Measurements from ENCODE around the gene RALGPS1.

The RALGPS1 gene

GRCh38 chr9:127066060-127066850 lies 151.7 kb downstream of the RALGPS1 start:
- H3K4me3 ChIP-seq (ENCODE audit: low read depth in 1 of 2, low read length in 1 of 2), result no peak overlapping the region
- TF ChIP-seq CTCF (IDR thresholded peaks at IDR 0.05), result no peak
- no peaks in the 10 kb centered on the region for H3K27me3 ChIP-seq
- H3K9me3 ChIP-seq, result no peaks in the 10 kb centered on the region
- peaks cover 10% of the 10 kb centered on the region for H3K36me3 ChIP-seq
- H3K4me1 ChIP-seq (ENCODE audit: control insufficient read depth in 1 of 2, insufficient read depth in 1 of 2, low read depth in 1 of 2, low read length in 1 of 2), result peaks cover 0 to under 1% of the 10 kb centered on the region in 2 experiments
- no peak overlapping the region for H3K27ac ChIP-seq

GRCh38 chr9:127066851-127067136 lies 152.2 kb downstream of the RALGPS1 start:
- Histone ChIP-seq H3K4me3 (ENCODE audit: low read depth in 1 of 2, low read length in 1 of 2) (no peak overlapping the region), H3K36me3 (peaks cover 10% of the 10 kb centered on the region), H3K27ac (no peak overlapping the region), H3K9me3 (no peaks in the 10 kb centered on the region), H3K4me1 (ENCODE audit: control insufficient read depth in 1 of 2, insufficient read depth in 1 of 2, low read depth in 1 of 2, low read length in 1 of 2) (no peaks in the 10 kb centered on the region), H3K27me3 (no peaks in the 10 kb centered on the region)
- no peak for TF ChIP-seq CTCF (IDR thresholded peaks at IDR 0.05)

GRCh38 chr9:127067603-127068220 lies 153.1 kb downstream of the RALGPS1 start:
- no peaks in the 10 kb centered on the region for H3K9me3 ChIP-seq
- TF ChIP-seq CTCF (IDR thresholded peaks at IDR 0.05), result no peak
- H3K36me3 ChIP-seq, result peaks cover 10% of the 10 kb centered on the region
- no peaks in the 10 kb centered on the region for H3K27me3 ChIP-seq
- H3K4me1 ChIP-seq (ENCODE audit: control insufficient read depth in 1 of 2, insufficient read depth in 1 of 2, low read depth in 1 of 2, low read length in 1 of 2), result no peaks in the 10 kb centered on the region
- no peak overlapping the region for H3K27ac ChIP-seq
- no peak overlapping the region for H3K4me3 ChIP-seq (ENCODE audit: low read depth in 1 of 2, low read length in 1 of 2)

GRCh38 chr9:127074561-127075548 lies 160.3 kb downstream of the RALGPS1 start:
- Histone ChIP-seq H3K27ac (no peak overlapping the region), H3K36me3 (peaks cover 2% of the 10 kb centered on the region), H3K9me3 (no peaks in the 10 kb centered on the region), H3K27me3 (peaks cover 6% of the 10 kb centered on the region), H3K4me1 (ENCODE audit: control insufficient read depth in 1 of 2, insufficient read depth in 1 of 2, low read depth in 1 of 2, low read length in 1 of 2) (no peaks in the 10 kb centered on the region), H3K4me3 (ENCODE audit: low read depth in 1 of 2, low read length in 1 of 2) (no peak overlapping the region)
- TF ChIP-seq CTCF (IDR thresholded peaks at IDR 0.05), result no peak

GRCh38 chr9:127075624-127076372 lies 161.2 kb downstream of the RALGPS1 start:
- Histone ChIP-seq H3K4me1 (ENCODE audit: control insufficient read depth in 1 of 2, insufficient read depth in 1 of 2, low read depth in 1 of 2, low read length in 1 of 2) (no peaks in the 10 kb centered on the region), H3K27ac (no peak overlapping the region), H3K27me3 (peaks cover 6% of the 10 kb centered on the region), H3K36me3 (no peaks in the 10 kb centered on the region), H3K9me3 (no peaks in the 10 kb centered on the region), H3K4me3 (ENCODE audit: low read depth in 1 of 2, low read length in 1 of 2) (no peak overlapping the region)
- TF ChIP-seq CTCF (IDR thresholded peaks at IDR 0.05), result no peak
